ENCODE measurements around the gene NIPAL4. TPM values are rescaled to one million over a fixed set of nuclear protein-coding genes. Genes with fewer than 3 reads are reported as not detected.
"Not testable (repeated sequence)": the region's sequence is repeated elsewhere in the genome, so short reads cannot be mapped to it uniquely, and the experiment has no call there.

The NIPAL4 gene
- under 1 TPM in 1 of 6 experiments, not detected in 5; 0.07 TPM for total RNA-seq
- long read RNA-seq: 0 reads

DNA sequence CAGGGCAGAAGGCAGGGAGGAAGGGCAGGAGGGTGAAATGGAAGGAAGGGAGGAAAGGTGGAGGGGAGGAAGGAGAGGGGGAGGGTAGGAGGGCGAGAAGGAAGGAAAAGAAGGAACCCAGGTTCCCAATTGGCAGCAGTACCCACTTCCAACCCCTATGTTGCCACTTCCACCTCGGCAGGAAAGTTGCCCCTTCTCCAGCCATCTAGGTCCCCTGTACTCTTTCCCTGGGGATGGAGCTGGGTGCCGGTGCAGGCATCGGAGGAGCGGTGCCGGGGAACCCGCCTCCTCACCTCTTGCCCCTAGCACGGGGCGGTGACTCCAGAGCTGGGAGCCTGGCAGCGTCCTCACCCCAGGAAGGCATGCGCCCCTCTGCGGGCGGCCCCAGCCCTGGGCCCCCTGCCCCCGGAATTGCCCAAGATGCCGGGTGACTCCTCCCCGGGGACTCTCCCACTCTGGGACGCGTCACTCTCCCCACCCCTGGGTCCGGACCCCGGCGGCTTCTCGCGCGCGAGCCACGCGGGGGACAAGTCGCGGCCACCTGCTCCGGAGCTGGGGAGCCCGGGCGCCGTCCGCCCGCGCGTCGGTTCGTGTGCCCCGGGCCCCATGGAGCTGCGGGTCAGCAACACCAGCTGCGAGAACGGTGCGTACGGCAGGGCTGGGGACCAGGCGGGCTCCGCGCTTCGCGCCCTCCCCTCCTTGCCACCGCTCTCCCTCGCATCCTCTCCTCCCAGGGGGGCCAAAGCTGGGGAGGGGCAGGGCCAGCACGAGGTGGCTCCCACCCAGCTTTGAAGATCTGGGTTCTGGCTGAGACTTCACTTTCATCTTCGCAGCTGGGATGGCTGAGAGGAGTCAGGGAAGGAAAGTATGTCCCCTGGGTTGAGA, at the start of gene NIPAL4:
Gene NIPAL4, plus strand, starts transcription at position 499 of the 885 bp plus-strand sequence. Its CDS starts 108 bp downstream, at position 607.
- WGBS (ENCODE audit: insufficient coverage, low coverage, low lambda C conversion rate, missing lambda C conversion rate): 12% methylated on average over 7 of the region's 54 CpGs
- H3K27ac ChIP-seq: no peak within 1 kb of the TSS

DNA sequence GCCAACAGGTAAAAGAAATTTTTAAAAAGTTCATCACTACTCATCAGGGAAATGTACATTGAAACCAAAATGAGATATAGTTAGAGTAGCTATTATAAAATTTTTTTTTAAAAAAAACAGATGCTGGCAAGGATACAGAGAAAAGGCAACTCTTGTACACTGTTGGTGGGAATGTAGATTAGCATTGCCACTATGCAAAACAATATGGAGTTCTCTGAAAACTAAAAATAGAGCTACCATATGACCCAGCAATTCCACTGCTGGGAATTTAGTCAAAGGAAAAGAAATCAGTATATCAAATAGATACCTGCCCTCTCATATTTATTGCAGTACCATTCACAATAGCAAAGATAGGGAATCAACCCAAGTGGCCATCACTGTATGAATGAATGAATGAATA, 44.2 kb upstream of the NIPAL4 start:
- no peak overlapping the region for H3K27ac ChIP-seq
- ATAC-seq (no peak), DNase-seq (no peak)
- H3K4me1 ChIP-seq: no peaks in the 10 kb centered on the region
- H3K36me3 ChIP-seq: no peaks in the 10 kb centered on the region
- no peaks in the 10 kb centered on the region for H3K27me3 ChIP-seq
- TF ChIP-seq CTCF (IDR thresholded peaks at IDR 0.05): no peak
- TF ChIP-seq POLR2A (IDR thresholded peaks at IDR 0.05): no peak
- no peak overlapping the region for H3K4me3 ChIP-seq
- H3K9me3 ChIP-seq: no peaks in the 10 kb centered on the region
- intact Hi-C loops (cut with DNase I): no loop called here

More for the DNA sequence above, at the start of gene NIPAL4:
- H3K27me3 ChIP-seq: no peaks in the 10 kb centered on the region
- DNase-seq (no peak), ATAC-seq (peak; percentile 50 to 53 (median 53))
- no peaks in the 10 kb centered on the region for H3K9me3 ChIP-seq
- TF ChIP-seq CTCF (IDR thresholded peaks at IDR 0.05) (no peak), POLR2A (IDR thresholded peaks at IDR 0.05) (no peak)
- intact Hi-C loops (cut with DNase I): no loop called here
- H3K4me1 ChIP-seq: peaks cover 0 to 4% (median 0%) of the 10 kb centered on the region in 4 donors
- peak within 1 kb of the TSS in 2 of 3 donors; percentile 21 to 40 for H3K4me3 ChIP-seq
- no peaks in the 10 kb centered on the region for H3K36me3 ChIP-seq

DNA sequence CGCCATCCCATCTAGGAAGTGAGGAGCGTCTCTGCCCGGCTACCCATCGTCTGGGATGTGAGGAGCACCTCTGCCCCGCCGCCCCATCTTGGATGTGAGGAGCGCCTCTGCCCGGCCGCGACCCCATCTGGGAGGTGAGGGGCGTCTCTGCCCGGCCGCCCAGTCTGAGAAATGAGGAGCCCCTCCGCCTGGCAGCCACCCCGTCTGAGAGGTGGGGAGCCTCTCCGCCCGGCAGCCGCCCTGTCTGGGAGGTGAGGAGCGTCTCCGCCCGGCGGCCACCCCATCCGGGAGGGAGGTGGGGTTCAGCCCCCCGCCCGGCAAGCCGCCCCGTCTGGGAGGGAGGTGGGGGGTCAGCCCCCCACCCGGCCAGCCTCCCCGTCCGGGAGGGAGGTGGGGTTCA, 40.5 kb upstream of the NIPAL4 start:
- H3K4me1 ChIP-seq; ATAC-seq; DNase-seq; H3K9me3 ChIP-seq; H3K36me3 ChIP-seq; H3K4me3 ChIP-seq; H3K27ac ChIP-seq; intact Hi-C loops (cut with DNase I); H3K27me3 ChIP-seq: not testable (repeated sequence)
- no CpG with 5 or more reads among the region's 30 CpGs for WGBS (ENCODE audit: insufficient coverage, low coverage, low lambda C conversion rate, missing lambda C conversion rate)

DNA sequence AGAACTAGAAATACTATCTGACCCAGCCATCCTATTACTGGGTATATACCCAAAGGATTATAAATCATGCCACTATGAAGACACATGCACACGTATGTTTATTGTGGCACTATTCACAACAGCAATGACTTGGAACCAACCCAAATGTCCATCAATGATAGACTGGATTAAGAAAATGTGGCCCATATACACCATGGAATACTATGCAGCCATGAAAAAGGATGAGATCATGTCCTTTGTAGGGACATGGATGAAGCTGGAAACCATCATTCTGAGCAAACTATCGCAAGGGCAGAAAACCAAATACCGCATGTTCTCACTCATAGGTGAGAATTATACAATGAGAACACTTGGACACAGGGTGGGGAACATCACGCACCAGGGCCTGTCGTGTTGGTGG, 30.1 kb upstream of the NIPAL4 start:
- H3K4me3 ChIP-seq; H3K27ac ChIP-seq; H3K9me3 ChIP-seq; DNase-seq; intact Hi-C loops (cut with DNase I); H3K27me3 ChIP-seq; H3K36me3 ChIP-seq; ATAC-seq; H3K4me1 ChIP-seq: not testable (repeated sequence)
- 100% methylated on average over 1 of the region's 5 CpGs for WGBS (ENCODE audit: insufficient coverage, low coverage, low lambda C conversion rate, missing lambda C conversion rate)

DNA sequence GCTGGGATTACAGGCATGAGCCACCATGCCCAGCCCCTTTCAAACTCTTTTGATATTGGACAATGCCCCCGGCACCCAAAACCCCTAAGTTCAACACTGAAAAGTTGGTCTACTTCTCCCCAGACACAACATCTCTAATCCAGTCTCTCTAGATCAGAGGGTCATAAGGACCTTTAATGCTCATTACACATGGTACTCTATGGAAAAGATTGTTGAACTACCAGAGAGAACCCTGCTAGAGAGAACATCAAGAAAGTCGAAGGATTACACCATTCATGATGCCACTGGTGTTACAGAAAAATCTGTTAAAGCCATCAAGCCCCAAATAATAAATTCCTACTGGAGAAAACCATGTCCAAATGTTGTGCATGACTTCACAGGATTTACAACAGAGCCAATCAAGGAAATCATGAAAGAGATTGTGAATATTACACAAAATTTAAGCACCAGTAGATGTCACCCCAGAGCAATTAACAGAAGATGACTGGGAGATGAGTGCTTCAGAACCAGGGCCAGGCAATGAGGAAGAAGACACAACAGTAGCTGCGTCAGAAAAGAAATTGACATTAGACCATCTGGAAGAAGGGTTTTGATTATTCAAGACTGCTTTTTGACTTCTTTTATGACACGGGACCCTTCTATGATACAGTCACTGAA, 28.3 kb upstream of the NIPAL4 start:
- intact Hi-C loops (cut with DNase I): no loop called here
- peak; percentile 52 to 70 (median 62) for TF ChIP-seq CTCF (IDR thresholded peaks at IDR 0.05)
- no peak for TF ChIP-seq POLR2A (IDR thresholded peaks at IDR 0.05)
- DNase-seq: no peak

More for the DNA sequence above, 28.3 kb upstream of the NIPAL4 start:
- no peaks in the 10 kb centered on the region for H3K27me3 ChIP-seq
- WGBS (ENCODE audit: insufficient coverage, low coverage, low lambda C conversion rate, missing lambda C conversion rate): 31% methylated on average over 4 of the region's 4 CpGs
- peak; percentile 88 to 98 (median 93) for ATAC-seq
- H3K36me3 ChIP-seq: no peaks in the 10 kb centered on the region
- no peak overlapping the region for H3K27ac ChIP-seq
- no peak overlapping the region for H3K4me3 ChIP-seq
- no peaks in the 10 kb centered on the region for H3K9me3 ChIP-seq
- H3K4me1 ChIP-seq: no peaks in the 10 kb centered on the region

Measured in right lobe of liver (tissue), 6 donors.